Mesenchymal stem cell (in vitro differentiated cells and primary cell): ENCODE measurements around the gene SEC22A.

Source experiments
- DNase-seq: peaks from one replicate; pipeline ENCODE4 v3.0.0-alpha.2; 2013
- H2AFZ ChIP-seq: one replicate; pipeline ENCODE4 v1.6.1; 2013; ENCODE audit warnings: low read depth, mild to moderate bottlenecking, control low read depth, inconsistent platforms, low read length, moderate library complexity
- H2AK5ac ChIP-seq: 2 replicates; pipeline ENCODE4 v1.6.1; 2013; ENCODE audit warnings: low read length, moderate library complexity, mild to moderate bottlenecking, inconsistent platforms; ENCODE audit not compliant: severe bottlenecking
- H2BK120ac ChIP-seq: one replicate; pipeline ENCODE4 v1.6.1; 2013; ENCODE audit warnings: low read depth, mild to moderate bottlenecking, inconsistent platforms, low read length, moderate library complexity
- H2BK12ac ChIP-seq, 2 experiments: one replicate each; pipeline ENCODE4 v1.6.1; 2013; ENCODE audit warnings: inconsistent platforms in 2 of 2, low read length in 2 of 2, mild to moderate bottlenecking in 2 of 2, moderate library complexity in 2 of 2, control low read depth in 1 of 2
- H2BK15ac ChIP-seq: one replicate; pipeline ENCODE4 v1.6.1; 2013; ENCODE audit warnings: mild to moderate bottlenecking, low read depth, inconsistent platforms; ENCODE audit not compliant: poor library complexity, severe bottlenecking
- H2BK5ac ChIP-seq: 2 replicates; pipeline ENCODE4 v1.6.1; 2013; ENCODE audit warnings: low read depth, mild to moderate bottlenecking, low read length, control low read depth, inconsistent platforms; ENCODE audit not compliant: poor library complexity, severe bottlenecking
- H3K14ac ChIP-seq, 2 experiments: one replicate each; pipeline ENCODE4 v1.6.1; 2013; ENCODE audit warnings: inconsistent platforms in 2 of 2, low read length in 2 of 2, control low read depth in 1 of 2, mild to moderate bottlenecking in 1 of 2, moderate library complexity in 1 of 2
- H3K18ac ChIP-seq, 2 experiments: one replicate each; pipeline ENCODE4 v1.6.1; 2013; ENCODE audit warnings: inconsistent platforms in 2 of 2, low read length in 2 of 2, control low read depth in 1 of 2, low read depth in 1 of 2, mild to moderate bottlenecking in 1 of 2
- H3K23ac ChIP-seq, 2 experiments: one replicate each; pipeline ENCODE4 v1.6.1; 2013; ENCODE audit warnings: inconsistent platforms in 2 of 2, low read length in 2 of 2, mild to moderate bottlenecking in 2 of 2, moderate library complexity in 2 of 2, control low read depth in 1 of 2
- H3K27ac ChIP-seq: 2 replicates; pipeline ENCODE4 v1.5.1; 2013; ENCODE audit warnings: mild to moderate bottlenecking, moderate library complexity, low read length, control low read depth, inconsistent platforms; ENCODE audit not compliant: poor library complexity, severe bottlenecking
- H3K27me3 ChIP-seq, 2 experiments: 2 replicates each; pipeline versions ENCODE4 v1.6.1 to v1.7.0; 2013; ENCODE audit warnings: low read length in 2 of 2, mild to moderate bottlenecking in 2 of 2, moderate library complexity in 2 of 2, control low read depth in 1 of 2, inconsistent platforms in 1 of 2; ENCODE audit not compliant: control insufficient read depth in 1 of 2, insufficient read depth in 1 of 2
- H3K36me3 ChIP-seq, 2 experiments: 2 replicates each; pipeline versions ENCODE4 v1.6.1 to v1.7.0; 2013; ENCODE audit warnings: low read length in 2 of 2, control low read depth in 1 of 2, inconsistent platforms in 1 of 2, low read depth in 1 of 2, mild to moderate bottlenecking in 1 of 2; ENCODE audit not compliant: insufficient read depth in 2 of 2, control insufficient read depth in 1 of 2
- H3K4ac ChIP-seq, 2 experiments: one replicate each; pipeline ENCODE4 v1.6.1; 2013; ENCODE audit warnings: inconsistent platforms in 2 of 2, low read length in 2 of 2, mild to moderate bottlenecking in 2 of 2, moderate library complexity in 2 of 2, control low read depth in 1 of 2, low read depth in 1 of 2
- H3K4me1 ChIP-seq: 2 replicates; pipeline ENCODE4 v1.6.1; 2013; ENCODE audit warnings: low read depth, low read length, control low read depth; ENCODE audit not compliant: control insufficient read depth, insufficient read depth
- H3K4me2 ChIP-seq: 2 replicates; pipeline ENCODE4 v1.6.1; 2013; ENCODE audit warnings: low read length, mild to moderate bottlenecking, inconsistent platforms; ENCODE audit not compliant: poor library complexity, severe bottlenecking
- H3K4me3 ChIP-seq, 2 experiments: 2 replicates each; pipeline versions ENCODE4 v1.5.1 to v1.7.0; 2013; ENCODE audit warnings: low read length in 2 of 2, mild to moderate bottlenecking in 2 of 2, control low read depth in 1 of 2, low read depth in 1 of 2; ENCODE audit not compliant: insufficient read depth in 1 of 2
- H3K79me1 ChIP-seq: replicated peaks from 2 replicates; pipeline ENCODE4 v1.6.1; 2013; ENCODE audit warnings: mild to moderate bottlenecking, control low read depth, low read length, inconsistent platforms; ENCODE audit not compliant: poor library complexity, severe bottlenecking
- H3K9ac ChIP-seq: 2 replicates; pipeline ENCODE4 v1.7.0; 2013; ENCODE audit warnings: mild to moderate bottlenecking, low read length, moderate library complexity
- H3K9me3 ChIP-seq: 2 replicates; pipeline ENCODE4 v1.7.0; 2013; ENCODE audit warnings: mild to moderate bottlenecking, low read length; ENCODE audit not compliant: control insufficient read depth
- H4K8ac ChIP-seq: one replicate; pipeline ENCODE4 v1.6.1; 2013; ENCODE audit warnings: inconsistent platforms, mild to moderate bottlenecking, low read length, moderate library complexity
- H4K91ac ChIP-seq: one replicate; pipeline ENCODE4 v1.6.1; 2013; ENCODE audit warnings: mild to moderate bottlenecking, low read length, inconsistent platforms
- WGBS: methylation state at CpG from one replicate; pipeline ENCODE4 v1.1.7; 2013; ENCODE audit warnings: mixed read lengths; 5-methylcytosine and 5-hydroxymethylcytosine counted together

Gene SEC22A

DNA sequence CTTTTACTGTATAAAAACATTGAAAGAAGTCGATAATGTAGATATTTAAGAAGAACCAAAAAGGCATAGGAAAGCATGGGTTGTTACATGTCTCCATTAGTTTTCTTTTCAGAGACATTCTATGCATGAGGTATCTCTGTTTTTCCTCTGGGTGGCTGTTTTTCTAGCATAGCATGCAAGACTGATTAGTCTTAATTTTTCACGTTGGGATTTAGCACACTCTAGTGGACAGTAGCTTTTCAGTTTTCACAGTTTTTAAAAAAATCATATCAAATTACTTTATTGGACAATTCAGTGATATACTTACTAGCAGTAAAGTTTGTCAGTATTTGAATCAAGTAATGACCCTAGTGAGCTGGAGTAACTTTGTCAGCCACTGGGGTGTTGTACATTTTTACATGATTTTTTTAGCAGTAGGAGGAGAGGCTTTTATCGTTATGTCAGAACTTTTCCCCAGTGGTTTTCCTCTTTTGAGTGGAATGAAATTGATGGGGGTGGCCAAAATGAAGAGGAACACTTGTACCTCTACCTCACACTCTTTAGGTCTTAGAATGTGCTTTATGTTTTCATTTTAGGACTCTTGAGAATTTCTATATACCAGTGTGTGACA is 57.2 kb downstream of the SEC22A start:
- Histone ChIP-seq H2BK120ac (no peak overlapping the region), H3K9me3 (no peaks in the 10 kb centered on the region), H3K4me2 (no peak overlapping the region), H3K23ac (no peak overlapping the region), H3K27me3 (no peaks in the 10 kb centered on the region), H3K79me1 (no peaks in the 10 kb centered on the region), H2BK12ac (no peak overlapping the region), H3K27ac (no peak overlapping the region), H3K4ac (no peak overlapping the region), H2AK5ac (no peak overlapping the region), H3K18ac (no peak overlapping the region), H4K91ac (no peak overlapping the region), H3K14ac (no peak overlapping the region), H2BK15ac (no peak overlapping the region), H2AFZ (no peak overlapping the region), H3K4me1 (no peaks in the 10 kb centered on the region), H4K8ac (no peak overlapping the region), H3K36me3 (peaks cover 3 to 22% of the 10 kb centered on the region in 2 experiments), H2BK5ac (no peak overlapping the region), H3K9ac (peak overlapping the region; percentile 40), H3K4me3 (no peak overlapping the region)
- peak; percentile 68 for DNase-seq
- 86% methylated on average over 2 of the region's 3 CpGs for WGBS

DNA sequence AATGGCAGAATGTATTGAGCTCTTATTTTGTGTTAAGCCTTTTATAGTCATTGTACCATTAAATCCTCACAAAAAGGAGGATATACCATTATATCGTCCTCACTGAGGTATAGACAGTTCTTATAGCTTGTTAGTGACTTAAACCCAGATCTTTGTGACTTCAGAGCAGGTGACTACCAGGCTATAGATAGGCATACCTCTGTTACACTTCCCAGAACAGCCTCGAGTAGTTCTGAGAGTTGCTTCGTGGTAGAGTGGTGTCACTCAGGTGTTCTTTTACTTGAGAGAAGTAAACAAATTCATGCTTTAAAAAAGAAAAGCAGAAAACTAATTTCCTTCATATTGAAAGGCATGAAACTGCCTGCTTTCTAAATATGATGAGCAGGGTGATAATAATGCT is 59.9 kb downstream of the SEC22A start:
- no peak overlapping the region for H3K14ac ChIP-seq
- no peaks in the 10 kb centered on the region for H3K9me3 ChIP-seq
- no peak overlapping the region for H3K27ac ChIP-seq
- H2AFZ ChIP-seq: no peak overlapping the region
- DNase-seq: no peak
- no peak overlapping the region for H3K4me3 ChIP-seq
- peaks cover 3 to 32% of the 10 kb centered on the region in 2 experiments for H3K36me3 ChIP-seq
- H2BK15ac ChIP-seq: no peak overlapping the region
- no peaks in the 10 kb centered on the region for H3K79me1 ChIP-seq
- H2BK5ac ChIP-seq: no peak overlapping the region
- H2AK5ac ChIP-seq: no peak overlapping the region
- H4K91ac ChIP-seq: no peak overlapping the region
- no peak overlapping the region for H3K18ac ChIP-seq
- H2BK120ac ChIP-seq: no peak overlapping the region
- H3K4me1 ChIP-seq: no peaks in the 10 kb centered on the region
- WGBS: no CpG with 5 or more reads among the region's 3 CpGs
- no peak overlapping the region for H2BK12ac ChIP-seq
- no peak overlapping the region for H4K8ac ChIP-seq
- H3K4ac ChIP-seq: no peak overlapping the region
- no peaks in the 10 kb centered on the region for H3K27me3 ChIP-seq
- no peak overlapping the region for H3K23ac ChIP-seq
- H3K9ac ChIP-seq: no peak overlapping the region
- no peak overlapping the region for H3K4me2 ChIP-seq

DNA sequence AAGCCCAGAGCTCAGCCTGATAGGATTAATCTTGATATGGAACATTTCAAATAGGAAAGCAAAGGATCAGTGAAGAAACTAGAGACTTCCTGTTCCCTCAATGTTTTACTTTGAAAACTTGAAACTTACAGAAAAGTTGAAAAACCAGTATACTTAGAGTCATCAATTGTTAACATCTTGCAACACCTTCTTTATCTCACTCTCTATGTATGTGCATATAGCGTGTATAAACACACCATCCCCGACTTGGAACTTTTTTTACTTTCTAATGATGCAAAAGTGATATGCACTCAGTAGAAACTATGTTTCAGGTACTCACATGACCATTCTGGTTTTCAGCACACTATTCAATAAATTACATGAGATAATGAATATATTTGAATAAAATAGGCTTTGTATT is 60.5 kb downstream of the SEC22A start:
- 100% methylated on average over 1 of the region's 2 CpGs for WGBS

DNA sequence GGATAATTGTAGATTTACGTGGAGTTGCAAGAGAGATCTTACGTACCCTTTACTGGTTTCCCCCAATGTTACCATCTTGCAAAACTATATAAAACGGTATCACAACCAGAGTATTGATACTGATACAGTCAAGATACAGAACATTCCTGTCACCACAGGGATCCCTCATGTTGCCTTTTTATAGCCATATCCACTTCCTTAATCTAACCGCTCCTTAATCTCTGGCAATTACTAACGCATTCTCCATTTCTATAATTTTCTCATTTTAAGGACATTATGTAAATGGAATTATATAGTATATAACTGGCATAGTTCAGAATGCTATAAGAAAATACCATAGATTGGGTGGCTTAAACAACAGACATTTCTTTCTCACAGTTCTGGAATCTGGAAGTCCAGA is 61.1 kb downstream of the SEC22A start:
- no peak overlapping the region for H3K4ac ChIP-seq
- 99% methylated on average over 3 of the region's 5 CpGs for WGBS
- no peak for DNase-seq
- no peak overlapping the region for H2BK120ac ChIP-seq
- H3K9me3 ChIP-seq: no peaks in the 10 kb centered on the region
- H2AFZ ChIP-seq: no peak overlapping the region
- no peak overlapping the region for H2BK5ac ChIP-seq
- no peak overlapping the region for H4K8ac ChIP-seq
- no peak overlapping the region for H3K4me3 ChIP-seq
- H3K36me3 ChIP-seq: peaks cover 0 to 33% of the 10 kb centered on the region in 2 experiments
- H2AK5ac ChIP-seq: no peak overlapping the region
- no peak overlapping the region for H3K9ac ChIP-seq
- no peak overlapping the region for H3K27ac ChIP-seq
- no peak overlapping the region for H3K14ac ChIP-seq
- H4K91ac ChIP-seq: no peak overlapping the region
- H3K4me1 ChIP-seq: no peaks in the 10 kb centered on the region
- H2BK15ac ChIP-seq: no peak overlapping the region
- no peaks in the 10 kb centered on the region for H3K27me3 ChIP-seq
- no peak overlapping the region for H3K4me2 ChIP-seq
- H3K18ac ChIP-seq: no peak overlapping the region
- H3K23ac ChIP-seq: no peak overlapping the region
- no peak overlapping the region for H2BK12ac ChIP-seq
- no peaks in the 10 kb centered on the region for H3K79me1 ChIP-seq

More for the DNA sequence above, 60.5 kb downstream of the SEC22A start:
- Histone ChIP-seq H4K8ac (no peak overlapping the region), H3K36me3 (peaks cover 3 to 32% of the 10 kb centered on the region in 2 experiments), H2BK120ac (no peak overlapping the region), H4K91ac (no peak overlapping the region), H3K23ac (no peak overlapping the region), H3K18ac (no peak overlapping the region), H3K14ac (no peak overlapping the region), H2BK12ac (no peak overlapping the region), H3K4me2 (no peak overlapping the region), H3K27me3 (no peaks in the 10 kb centered on the region), H2AFZ (no peak overlapping the region), H2BK15ac (no peak overlapping the region), H3K9ac (no peak overlapping the region), H3K4me1 (no peaks in the 10 kb centered on the region), H3K9me3 (no peaks in the 10 kb centered on the region), H2AK5ac (no peak overlapping the region), H3K79me1 (no peaks in the 10 kb centered on the region), H3K4me3 (no peak overlapping the region), H3K27ac (no peak overlapping the region), H3K4ac (no peak overlapping the region), H2BK5ac (no peak overlapping the region)
- no peak for DNase-seq
